Effector CD8-positive, alpha-beta T cell (primary cell): ENCODE measurements around the gene PACS2.
A peak's percentile ranks its signal among the peaks of the same experiment; 100 is the strongest.

Experiments
- DNase-seq: peaks from one replicate; lab custom pipeline; 2025; lab: John Stamatoyannopoulos, UW

The PACS2 gene

DNA sequence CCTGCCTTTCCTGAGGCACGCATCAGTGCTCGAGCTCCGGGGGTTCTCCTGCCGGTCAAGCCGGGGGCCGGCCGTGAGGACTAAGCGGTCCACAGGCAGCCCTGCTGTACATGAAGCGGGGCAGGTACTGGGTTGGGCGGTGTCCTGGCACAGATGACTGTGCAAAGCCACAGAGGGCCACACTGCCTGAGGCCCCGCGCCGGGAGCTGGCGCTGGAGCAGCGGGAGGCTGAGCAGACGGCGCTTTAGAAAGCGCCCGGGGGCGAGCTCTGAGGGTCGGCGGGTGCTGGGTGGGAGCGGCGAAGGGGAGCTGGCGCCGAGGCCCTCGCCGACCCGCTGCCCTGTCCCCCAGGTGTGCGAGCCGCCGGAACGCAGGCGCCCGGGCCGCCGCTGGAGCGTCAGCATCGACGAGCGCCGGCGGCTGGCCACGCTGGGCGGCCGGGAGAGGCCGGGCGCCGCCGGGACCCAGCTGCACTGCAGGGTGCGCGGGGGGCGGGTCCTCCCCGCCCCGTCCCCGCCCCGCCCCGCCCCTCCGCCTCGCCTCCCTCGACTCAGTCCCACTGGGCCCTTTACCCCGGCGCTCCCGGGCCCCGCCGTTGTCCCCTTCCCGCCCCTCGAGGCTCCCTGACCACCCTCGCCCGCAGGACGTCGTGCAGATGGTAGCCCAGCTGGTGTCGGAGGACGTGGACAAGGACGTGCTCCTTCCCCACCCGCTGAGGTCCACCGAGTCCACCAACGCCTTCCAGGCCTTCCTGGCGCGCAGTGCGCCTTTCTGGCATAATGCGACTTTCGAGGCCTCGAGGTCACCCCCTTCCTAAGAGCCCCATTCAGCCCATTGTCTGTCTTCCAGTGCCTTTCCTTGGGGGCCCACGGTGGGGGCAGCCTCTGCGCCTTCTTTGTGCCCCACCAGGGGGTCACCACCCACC, 96.7 kb downstream of the PACS2 start:
- no peak for DNase-seq

DNA sequence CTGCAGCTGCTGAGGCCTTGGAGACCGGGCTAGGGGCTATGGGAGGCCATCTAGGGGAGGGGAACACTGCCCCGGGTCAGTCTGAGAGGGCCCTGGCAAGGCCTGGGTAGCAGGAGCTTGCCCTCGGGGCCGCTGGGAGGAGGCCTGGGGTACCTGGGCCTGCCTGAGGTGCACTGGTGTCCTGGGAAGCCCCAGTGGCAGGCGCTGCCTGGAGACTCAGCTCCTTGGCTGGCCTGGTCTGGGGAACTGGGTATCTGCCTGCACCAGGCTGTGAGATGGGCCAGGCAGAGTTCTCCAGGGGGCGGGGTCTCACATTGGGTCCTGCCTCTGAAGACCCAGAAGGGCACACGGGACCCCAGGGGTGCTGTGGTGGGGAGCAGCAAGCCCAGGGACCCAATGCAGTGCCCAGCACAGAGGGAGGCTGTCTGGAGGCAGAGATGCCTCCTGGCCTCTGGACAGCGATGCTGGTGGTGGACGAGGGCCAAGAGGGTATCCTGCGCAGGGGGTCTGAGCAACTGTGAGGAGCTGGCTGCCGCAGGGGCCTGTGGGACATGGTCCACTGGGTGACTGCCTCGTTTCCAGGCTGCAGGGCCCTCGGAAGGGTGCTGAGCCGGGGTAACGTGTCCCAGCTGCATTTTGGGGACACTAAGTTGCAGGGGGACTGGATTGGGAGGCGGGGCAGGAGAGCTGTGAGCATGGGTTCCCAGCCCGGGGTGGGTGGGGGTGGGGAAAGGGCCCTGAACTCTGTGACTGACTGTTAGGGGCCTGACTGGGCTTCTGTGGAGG, 97.6 kb downstream of the PACS2 start:
- no peak for DNase-seq

DNA sequence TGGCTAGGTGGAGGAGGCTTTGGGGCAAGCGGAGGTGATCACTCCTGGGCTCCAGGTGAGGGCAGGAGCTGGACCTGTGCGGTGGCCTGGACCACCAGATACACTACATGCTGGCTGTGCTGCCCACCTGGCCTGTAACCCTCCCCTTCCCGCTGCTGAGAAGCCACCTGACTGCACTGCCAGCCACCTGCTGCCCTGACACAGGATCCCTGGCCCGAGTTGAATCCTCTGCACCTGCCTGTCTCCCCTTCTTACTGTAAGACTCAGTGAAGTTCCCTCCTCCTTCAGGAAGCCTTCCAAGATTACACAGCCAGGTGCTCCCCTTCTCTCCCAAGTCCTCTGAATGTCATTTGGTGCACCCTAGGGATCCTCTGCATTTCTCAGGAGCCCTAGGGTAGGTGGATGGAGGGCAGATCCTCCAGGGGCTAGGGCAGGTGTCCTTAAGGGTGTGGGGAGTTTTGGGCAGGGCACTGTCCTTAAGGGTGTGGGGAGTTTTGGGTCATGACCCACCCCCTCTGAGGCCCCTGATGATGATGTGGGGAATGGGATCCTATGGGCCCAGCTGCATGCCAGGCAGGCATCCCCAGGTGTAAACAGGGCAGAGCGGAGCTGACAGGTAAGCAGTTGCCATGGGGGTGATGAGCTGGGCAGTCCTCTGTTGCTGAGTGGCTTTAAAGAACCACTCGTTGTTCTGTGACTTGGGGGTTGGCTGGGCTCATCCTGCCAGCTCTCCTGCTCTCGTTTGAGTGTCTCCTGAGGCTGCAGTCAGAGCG, 98.4 kb downstream of the PACS2 start:
- DNase-seq, result no peak

DNA sequence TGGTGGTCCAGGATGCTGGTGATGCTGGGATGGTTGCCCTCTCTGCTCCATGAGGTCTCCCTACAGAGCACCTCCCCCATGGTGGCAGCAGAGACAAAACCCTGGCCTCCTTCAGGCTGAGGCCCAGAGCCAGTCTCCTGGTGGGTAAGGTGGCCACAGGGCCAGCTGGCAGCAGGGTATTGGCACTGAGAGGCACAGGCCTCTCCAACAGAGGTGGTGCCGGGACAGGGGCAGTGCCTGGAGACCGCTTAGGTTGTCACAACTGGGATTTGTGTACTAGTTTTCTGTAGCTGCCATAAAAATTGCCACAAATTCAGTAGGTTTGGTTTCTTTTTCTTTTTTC, 99.0 kb downstream of the PACS2 start:
- DNase-seq, result no peak

DNA sequence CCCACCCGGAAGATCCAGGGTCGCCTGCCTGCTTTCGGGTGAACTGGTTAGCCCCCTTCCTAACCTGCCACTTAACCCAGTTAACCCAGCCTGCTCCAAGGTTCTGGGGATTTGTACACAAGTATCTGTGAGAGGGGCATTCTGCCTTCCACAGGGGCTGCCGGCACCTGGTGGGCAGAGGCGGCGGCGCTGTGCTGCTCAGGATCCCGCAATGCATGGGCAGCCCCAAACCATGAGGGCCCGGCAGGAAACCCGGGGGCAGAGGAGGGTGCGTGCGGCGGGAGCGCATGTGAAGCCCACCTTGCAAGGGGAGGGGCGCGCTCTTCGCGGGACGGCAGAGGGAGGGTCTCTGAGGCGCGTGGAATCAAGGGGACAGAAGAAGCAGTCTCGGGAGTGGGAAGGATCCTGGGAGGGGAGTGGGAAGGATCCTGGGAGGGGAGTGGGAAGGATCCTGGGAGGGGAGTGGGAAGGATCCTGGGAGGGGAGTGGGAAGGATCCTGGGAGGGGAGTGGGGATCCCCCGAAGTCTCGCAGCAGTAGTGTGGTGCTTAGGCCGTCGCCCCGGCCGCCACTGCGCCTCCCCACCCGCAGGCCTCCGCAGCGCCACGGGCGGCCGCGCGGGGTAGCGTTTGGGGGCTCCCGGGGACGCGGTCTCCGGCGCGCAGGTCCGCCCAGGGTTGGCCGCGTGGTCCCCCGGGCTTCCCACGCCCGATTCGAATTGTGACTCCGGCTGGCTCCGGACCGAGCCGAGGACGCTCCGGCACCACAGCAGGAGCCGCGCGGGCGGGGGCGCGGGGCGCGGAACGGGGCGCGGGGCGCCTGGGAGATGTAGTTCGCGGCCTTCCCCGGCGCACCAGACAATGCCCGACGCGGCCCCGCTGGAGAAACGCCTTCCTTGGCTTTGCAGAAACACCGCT, 100.2 kb downstream of the PACS2 start:
- DNase-seq, result peak; percentile 45

DNA sequence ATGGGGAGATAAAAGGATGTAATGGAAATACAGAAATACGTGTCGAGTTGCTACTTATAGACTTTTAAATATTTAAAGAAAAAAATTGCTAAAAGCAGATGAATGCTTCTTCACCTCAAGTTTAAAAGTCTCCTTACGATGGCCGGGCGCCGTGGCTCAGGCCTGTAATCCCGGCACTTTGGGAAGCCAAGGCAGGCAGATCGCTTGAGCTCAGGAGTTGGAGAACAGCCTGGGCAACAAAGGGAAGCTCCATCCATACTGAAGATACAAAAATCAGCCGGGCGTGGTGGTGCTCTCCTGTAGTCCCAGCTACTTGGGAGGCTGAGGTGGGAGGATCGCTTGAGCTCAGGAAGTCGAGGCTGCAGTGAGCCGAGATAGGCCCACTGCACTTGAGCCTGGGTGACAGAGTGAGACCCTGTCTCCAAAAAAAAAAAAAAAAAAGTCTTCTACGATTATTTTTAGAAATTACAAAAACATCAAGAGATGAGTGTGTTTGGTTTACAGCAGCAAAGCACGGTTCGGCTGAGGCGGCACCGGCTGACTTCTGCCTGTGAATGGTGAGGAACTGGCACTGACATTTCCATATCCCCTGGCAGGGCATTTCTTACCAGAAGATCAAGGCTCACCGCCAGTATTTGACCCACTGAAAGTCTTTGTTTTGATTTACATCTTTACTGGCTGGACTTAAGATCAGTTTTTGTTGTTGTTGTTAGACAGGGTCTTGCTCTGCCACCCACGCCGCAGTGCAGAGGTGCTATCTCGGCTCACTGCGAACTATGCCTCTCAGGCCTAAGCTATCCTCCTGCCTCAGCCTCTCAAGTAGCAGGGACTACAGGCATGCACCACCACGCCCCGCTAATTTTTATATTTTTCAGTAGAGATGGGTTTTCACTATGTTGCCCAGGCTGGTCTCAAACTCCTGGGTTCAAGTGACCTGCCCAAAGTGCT, 101.2 kb downstream of the PACS2 start:
- DNase-seq, result no peak

DNA sequence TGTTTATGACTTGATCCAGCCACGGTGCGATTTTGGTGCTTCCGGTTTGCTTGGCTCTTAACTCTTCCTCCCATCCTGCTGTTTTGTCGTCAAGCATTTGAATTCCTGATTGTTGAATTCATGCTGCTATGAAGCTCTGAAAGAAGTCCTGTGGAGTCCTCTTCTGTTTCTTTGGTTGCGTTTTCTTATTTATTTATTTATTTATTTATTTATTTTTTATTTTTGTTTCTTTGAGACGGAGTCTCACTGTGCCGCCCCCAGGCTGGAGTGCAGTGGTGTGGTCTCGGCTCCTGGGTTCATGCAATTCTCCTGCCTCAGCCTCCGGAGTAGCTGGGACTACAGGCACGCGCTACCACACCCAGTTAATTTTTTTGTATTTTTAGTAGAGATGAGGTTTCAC, 102.1 kb downstream of the PACS2 start:
- no peak for DNase-seq

DNA sequence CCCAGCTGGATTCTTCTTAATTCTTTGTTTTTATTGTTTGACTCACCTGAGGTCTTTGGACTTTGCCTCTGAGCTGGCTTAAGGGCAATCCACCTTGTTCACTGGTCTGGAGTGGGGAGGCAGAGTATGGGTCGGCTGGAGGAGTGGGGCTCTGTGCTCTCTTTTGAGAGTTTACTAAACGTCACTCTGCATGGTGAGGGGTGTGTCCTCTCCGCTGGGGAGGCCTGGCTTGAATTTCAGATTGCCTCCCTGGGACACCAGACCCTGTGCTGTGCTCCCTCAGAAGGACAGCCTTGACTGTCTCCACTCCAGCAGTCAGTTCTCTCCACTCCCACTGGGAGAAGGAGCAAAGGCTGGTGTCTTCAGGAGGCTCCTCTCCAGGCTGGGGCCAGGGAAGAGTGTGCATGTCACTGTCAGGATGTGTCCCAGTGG, 103.2 kb downstream of the PACS2 start:
- no peak for DNase-seq

DNA sequence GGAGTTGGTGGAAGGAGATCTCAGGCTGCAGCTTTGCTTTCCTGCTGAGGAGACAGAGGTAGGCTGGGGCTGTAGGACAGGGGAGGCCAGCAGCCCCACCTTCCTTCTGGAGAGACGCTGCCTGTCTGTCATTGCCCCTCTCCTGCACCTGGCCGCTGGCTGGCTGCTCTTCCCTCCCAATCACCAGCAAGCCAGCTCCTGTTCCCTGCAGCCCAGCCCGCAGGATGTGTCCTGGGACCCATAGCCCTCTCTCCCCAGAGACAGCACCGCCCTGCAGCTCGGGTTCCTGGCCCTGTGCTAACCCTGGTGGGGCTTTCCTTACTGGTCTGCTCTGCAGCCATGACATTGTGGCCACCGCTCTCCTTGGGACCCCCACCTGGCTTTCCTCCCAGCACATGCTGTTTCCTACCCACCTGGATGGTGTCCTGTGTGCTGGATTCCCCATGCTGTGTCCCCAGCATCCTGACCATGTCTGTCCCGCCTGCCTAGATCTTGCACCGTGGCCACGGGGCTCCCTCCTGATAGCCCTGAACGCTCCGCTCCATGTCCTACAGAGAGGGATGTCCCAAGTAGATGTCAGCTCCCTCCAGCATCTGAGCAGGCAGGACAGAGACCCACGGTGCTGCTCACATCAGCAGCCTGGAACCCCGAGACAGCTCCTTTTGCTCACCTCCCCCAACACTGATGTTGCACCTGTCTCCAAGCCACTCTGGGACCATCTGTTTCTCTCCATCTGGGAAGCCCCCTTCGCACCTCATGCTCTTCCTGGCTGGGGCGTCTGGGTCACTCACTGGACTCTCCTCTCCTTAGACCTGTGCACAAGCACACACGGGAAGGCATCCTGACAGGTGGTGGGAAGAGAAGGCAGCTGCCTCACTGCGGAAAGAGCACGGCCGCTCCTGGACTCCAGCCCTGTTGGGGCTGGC, 104.0 kb downstream of the PACS2 start:
- no peak for DNase-seq

DNA sequence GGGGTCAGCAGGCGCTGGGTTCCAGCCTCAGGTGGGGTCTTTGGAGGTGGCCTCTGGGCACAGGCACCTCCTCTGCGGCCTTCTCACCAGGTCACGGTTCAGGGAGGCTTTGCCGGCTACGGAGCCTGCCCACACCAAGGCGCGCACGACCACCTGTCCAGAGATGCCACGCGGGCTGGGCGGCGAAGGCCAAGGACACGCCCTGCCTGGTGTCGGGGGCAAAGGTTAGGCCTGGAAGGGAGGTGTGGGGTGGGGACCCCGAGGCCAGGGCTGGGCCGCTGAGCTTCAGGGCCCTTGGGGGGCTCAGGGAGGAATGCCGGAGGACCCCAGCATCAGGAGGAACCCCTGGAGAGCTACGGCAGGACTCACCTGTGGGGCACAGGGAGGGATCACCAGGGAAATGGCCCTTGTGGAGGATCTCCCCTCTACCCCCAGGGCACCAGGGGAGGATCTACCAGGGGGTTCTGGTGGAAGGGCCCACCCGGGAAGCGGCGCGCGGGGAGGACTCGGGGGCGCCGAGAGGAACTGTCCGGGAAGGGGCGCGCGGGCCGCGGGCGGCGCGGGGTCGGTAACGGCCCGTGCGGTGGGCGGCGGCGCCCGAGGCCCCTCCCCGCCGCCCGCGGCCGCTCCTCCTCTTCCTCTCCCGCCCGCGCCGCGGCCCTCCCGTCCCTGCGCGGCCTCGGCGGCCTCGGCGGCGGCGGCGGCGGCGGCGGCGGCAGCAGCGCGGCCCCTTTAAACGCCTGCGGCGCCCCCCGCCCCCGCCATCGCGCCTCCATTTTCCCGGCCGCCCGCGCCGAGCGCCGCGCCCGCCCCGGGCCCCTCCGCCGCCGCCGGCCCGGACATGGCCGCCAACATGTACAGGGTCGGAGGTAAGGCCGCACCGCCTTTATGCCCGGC, 104.9 kb downstream of the PACS2 start, which contains the start of gene MTA1:
Gene MTA1, plus strand, starts transcription at position 633 of the 897 bp plus-strand sequence. Its CDS starts 209 bp downstream, at position 842.
- DNase-seq, result no peak

DNA sequence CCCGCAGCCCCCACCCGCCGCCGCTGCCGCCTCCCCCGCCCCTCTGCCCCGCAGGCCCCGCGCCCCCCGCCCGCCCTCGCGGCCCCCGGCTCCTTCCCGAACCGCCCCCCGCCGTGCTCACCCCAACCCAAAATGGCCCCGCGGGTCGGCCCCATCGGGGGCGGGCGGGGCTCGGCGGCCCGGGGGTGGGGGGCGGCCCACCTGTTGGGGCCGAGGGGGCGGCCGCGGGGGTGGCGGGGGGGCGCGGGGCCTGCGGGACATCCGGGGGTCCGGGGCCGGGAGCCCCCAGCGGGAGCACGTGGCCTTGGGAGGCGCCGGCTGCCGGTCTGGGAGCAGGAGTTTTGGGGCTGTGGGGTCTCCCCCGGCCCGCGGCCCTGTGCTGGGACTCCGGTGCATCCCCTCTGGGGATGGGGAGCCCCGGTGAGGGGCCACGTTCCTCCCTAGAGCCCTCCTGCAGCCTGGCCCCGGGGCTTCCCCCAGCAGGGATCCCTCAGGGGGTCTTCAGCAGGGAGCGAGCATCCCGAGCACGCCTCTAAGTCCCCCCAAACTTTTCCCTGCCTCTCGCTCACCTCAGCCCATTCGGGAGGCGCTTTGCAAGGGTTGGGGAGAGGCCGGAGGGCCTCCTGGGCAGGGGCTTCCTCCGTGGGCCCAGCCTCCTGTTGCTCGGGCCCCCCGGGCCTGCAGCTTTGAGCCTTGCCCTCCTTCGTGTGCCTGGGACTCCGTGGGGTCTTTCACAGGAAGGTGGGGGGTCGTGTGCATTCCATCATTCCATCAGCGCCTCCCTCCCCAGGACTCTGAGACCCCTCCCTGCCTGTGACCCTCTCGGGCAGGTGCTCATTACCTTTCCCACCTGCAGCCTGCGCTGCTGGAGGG, 105.8 kb downstream of the PACS2 start:
- DNase-seq, result no peak

DNA sequence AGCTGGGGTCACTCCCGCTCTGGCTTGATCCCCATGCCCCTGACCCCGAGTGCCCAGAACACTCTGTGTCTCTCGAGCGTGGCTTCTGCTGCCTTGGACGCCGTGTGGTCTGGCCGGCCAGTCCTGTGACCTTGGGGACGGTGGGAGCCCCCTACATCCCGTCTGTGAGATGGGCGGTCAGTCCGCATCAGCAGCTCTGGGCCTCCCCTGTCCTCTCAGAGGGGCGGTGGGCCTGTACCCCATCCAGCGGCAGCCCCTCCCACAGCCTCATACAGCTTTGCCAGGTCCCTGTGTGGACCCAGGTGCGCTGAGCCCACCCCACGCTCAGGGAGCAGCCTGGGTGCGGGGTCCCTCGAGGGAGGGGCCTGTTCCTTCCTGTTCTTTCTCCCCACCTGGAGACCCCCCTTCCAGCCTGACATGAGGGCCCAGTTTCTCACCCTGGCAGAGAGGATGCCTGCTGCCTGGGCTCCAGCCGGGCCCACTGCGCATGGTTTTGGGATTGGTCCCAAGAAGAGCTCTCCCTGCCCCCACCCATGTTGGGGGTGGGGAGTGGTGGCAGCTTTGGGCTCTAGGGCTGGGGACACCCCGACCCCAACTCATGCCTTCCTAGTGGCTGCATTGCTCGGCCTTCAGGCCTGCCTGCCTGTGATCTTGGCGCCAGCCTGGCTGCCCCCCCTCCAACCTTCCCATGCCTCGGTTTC, 106.6 kb downstream of the PACS2 start:
- no peak for DNase-seq

DNA sequence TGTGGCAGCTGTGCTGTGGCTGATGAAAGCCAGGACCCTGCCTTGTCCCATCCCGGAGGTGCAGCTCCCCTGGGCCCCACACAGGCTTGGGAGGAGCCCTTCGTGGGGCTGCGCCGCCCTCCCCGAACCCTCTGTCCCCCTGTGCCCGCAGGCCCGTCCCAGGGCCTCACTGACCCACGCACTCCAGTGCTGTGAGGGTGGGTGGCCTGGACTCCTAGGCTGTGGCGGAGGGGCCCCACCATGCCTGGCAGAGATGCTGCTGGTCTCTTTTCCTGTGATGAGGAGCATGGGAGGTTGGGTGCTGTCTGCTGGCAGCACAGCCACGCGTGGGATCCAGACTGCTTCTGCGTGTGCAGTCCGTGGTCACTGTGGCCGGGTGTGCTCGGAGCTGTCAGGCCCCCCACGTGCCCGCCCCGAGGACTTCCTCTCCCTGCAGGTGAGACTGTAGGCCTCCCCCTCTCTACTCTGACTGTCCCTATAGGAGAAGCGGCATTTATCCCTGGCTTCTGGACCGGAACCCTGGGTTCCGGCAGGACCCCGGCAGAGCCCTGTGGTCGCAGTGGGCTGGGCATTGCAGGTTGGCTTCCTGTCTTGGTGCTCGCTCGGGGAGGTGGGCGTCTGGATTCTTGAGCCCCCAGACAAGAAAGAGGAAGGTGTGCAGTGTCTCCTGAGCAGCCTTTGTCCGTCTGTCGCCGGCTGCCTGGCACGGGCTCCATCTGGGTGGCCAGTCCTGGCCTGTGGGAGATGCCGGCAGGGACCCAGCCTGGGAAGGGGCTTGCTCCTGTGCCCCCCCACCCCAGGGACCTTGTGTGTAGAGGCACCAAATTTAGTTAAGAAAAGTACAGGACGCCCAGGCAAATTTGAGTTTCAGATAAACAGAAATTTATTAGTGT, 107.4 kb downstream of the PACS2 start:
- DNase-seq, result no peak

DNA sequence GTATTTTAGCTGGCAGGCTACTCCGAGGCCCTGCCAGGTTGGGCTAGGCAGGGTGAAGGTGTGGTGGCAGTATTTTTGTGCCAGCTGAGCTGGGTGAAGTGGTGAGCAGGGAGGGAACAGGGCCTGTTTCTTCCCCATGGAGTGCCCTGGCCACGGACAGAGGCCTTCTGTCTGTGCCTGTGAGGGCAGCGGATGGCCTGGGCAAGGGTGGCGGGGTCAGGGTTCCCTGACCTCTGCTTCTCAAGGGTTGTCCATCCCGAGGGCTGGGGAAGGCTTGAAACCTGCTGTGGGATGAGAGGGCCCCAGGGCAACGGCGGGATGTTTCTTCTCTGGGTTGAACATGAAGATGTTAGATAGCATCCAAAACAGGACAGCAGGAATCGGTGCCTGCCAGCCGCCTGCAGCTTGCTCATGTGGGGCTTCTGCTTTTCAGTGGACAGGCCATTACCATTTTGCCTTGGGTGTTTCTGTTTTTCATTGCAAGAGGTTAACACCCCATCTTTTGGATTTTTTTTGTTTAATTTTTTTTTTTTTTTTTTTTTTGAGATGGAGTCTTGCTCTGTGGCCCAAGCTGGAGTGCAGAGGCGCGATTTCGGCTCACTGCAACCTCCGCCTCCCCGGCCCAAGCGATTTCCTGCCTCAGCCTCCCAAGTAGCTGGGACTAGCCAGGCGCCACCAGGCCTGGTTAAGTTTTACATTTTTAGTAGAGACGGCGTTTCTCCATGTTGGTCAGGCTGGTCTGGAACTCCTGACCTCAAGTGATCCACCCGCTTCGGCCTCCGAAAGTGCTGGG, 108.3 kb downstream of the PACS2 start:
- no peak for DNase-seq
